OCI-LY3 (cell line): Measurements from ENCODE around the gene PRSS56.

ENCODE experiments used
- H2AFZ ChIP-seq: fragments of 200-600, 300-600 bp; shearing (Covaris generic); 2 replicates; pipeline ENCODE4 v1.6.0; 2014; ENCODE audit warnings: antibody characterized with exemption, low read depth, low read length
- H3K27ac ChIP-seq: fragments of 200-600, 300-600 bp; sonication (generic); 2 replicates; pipeline ENCODE4 v1.5.1; 2014; ENCODE audit warnings: mild to moderate bottlenecking, low read length, moderate library complexity, mixed read lengths
- H3K27me3 ChIP-seq: fragments of 200-600, 300-600 bp; sonication (generic); 2 replicates; pipeline ENCODE4 v1.6.1; 2014; ENCODE audit warnings: low read depth, low read length, mixed read lengths
- H3K36me3 ChIP-seq: fragments of 200-600, 300-600 bp; sonication (generic); replicated peaks from 2 replicates; pipeline ENCODE3; 2014; ENCODE audit warnings: low read depth, low read length, mixed read lengths
- H3K4me1 ChIP-seq: fragments of 300-600, 200-600 bp; sonication (generic); 2 replicates; pipeline ENCODE4 v1.6.1; 2014; ENCODE audit warnings: low read length, mixed read lengths
- H3K4me2 ChIP-seq: fragments of 200-600, 300-600 bp; sonication (generic); 2 replicates; pipeline ENCODE4 v1.6.1; 2014; ENCODE audit warnings: low read length, mixed read lengths
- H3K4me3 ChIP-seq: fragments of 300-600, 200-600 bp; sonication (generic); 2 replicates; pipeline ENCODE4 v1.5.1; 2014; ENCODE audit warnings: antibody characterized with exemption, mild to moderate bottlenecking, low read length, moderate library complexity
- H3K79me2 ChIP-seq: fragments of 300-600, 200-600 bp; shearing (Covaris generic); 2 replicates; pipeline ENCODE4 v1.6.1; 2014; ENCODE audit warnings: mild to moderate bottlenecking, low read length, mixed read lengths
- H3K9ac ChIP-seq: fragments of 300-600, 200-600 bp; shearing (Covaris generic); 2 replicates; pipeline ENCODE4 v1.6.0; 2014; ENCODE audit warnings: mild to moderate bottlenecking, low read length, moderate library complexity
- H3K9me3 ChIP-seq: fragments of 200-600, 300-600 bp; shearing (Covaris generic); 2 replicates; pipeline ENCODE4 v1.6.1; 2014; ENCODE audit warnings: low read length, mixed read lengths; ENCODE audit not compliant: insufficient read depth
- H4K20me1 ChIP-seq: fragments of 200-600, 300-600 bp; sonication (generic); 2 replicates; pipeline ENCODE4 v1.6.1; 2016; ENCODE audit warnings: low read length, mixed read lengths; ENCODE audit not compliant: insufficient read depth
- CTCF ChIP-seq: fragments of 200-600, 300-600 bp; sonication (generic); IDR thresholded peaks from 2 replicates; pipeline ENCODE4 v1.5.1; 2014; ENCODE audit warnings: antibody characterized with exemption, low read length, low read depth
- EZH2phosphoT487 ChIP-seq: fragments of 200-600 bp; shearing (Covaris generic); IDR thresholded peaks from 2 replicates; pipeline ENCODE4 v1.6.1; 2018; ENCODE audit warnings: antibody characterized with exemption, mixed run types, low read depth

Gene PRSS56

GRCh38 chr2:232495292-232495691 lies 24.9 kb upstream of the PRSS56 start:
- Histone ChIP-seq H3K79me2 (no peaks in the 10 kb centered on the region), H3K4me3 (no peak overlapping the region), H2AFZ (no peak overlapping the region), H3K4me1 (no peaks in the 10 kb centered on the region), H3K9me3 (no peaks in the 10 kb centered on the region), H3K27me3 (no peaks in the 10 kb centered on the region), H3K4me2 (no peak overlapping the region), H4K20me1 (no peaks in the 10 kb centered on the region), H3K27ac (no peak overlapping the region), H3K36me3 (no peaks in the 10 kb centered on the region), H3K9ac (no peak overlapping the region)
- TF ChIP-seq CTCF = no peak
- no peak for TF ChIP-seq EZH2phosphoT487

- Histone ChIP-seq H3K4me3 (no peak overlapping the region), H3K79me2 (no peaks in the 10 kb centered on the region), H4K20me1 (no peaks in the 10 kb centered on the region), H3K27ac (no peak overlapping the region), H3K4me1 (no peaks in the 10 kb centered on the region), H3K9ac (no peak overlapping the region), H3K4me2 (no peak overlapping the region), H2AFZ (no peak overlapping the region), H3K9me3 (no peaks in the 10 kb centered on the region), H3K27me3 (no peaks in the 10 kb centered on the region), H3K36me3 (no peaks in the 10 kb centered on the region)
- TF ChIP-seq CTCF = no peak
- no peak for TF ChIP-seq EZH2phosphoT487
Measured at GRCh38 chr2:232496501-232497270, 23.5 kb upstream of the PRSS56 start.

- no peaks in the 10 kb centered on the region for H4K20me1 ChIP-seq
- H3K4me1 ChIP-seq = no peaks in the 10 kb centered on the region
- no peak overlapping the region for H3K9ac ChIP-seq
- H3K27me3 ChIP-seq = no peaks in the 10 kb centered on the region
- H3K27ac ChIP-seq = no peak overlapping the region
- no peaks in the 10 kb centered on the region for H3K79me2 ChIP-seq
- no peak overlapping the region for H2AFZ ChIP-seq
- no peak overlapping the region for H3K4me3 ChIP-seq
- no peaks in the 10 kb centered on the region for H3K36me3 ChIP-seq
- no peaks in the 10 kb centered on the region for H3K9me3 ChIP-seq
- no peak overlapping the region for H3K4me2 ChIP-seq
- no peak for TF ChIP-seq CTCF
- TF ChIP-seq EZH2phosphoT487 = no peak
Measured at GRCh38 chr2:232497348-232497747, 22.8 kb upstream of the PRSS56 start.

GRCh38 chr2:232498452-232498851 lies 21.7 kb upstream of the PRSS56 start:
- Histone ChIP-seq H3K27ac (no peak overlapping the region), H3K9ac (no peak overlapping the region), H3K9me3 (no peaks in the 10 kb centered on the region), H2AFZ (no peak overlapping the region), H4K20me1 (no peaks in the 10 kb centered on the region), H3K4me1 (no peaks in the 10 kb centered on the region), H3K36me3 (no peaks in the 10 kb centered on the region), H3K4me2 (no peak overlapping the region), H3K4me3 (no peak overlapping the region), H3K79me2 (no peaks in the 10 kb centered on the region), H3K27me3 (no peaks in the 10 kb centered on the region)
- TF ChIP-seq EZH2phosphoT487 (no peak), CTCF (no peak)
